HG02798 (cell line): Measurements from ENCODE around the gene SAFB.

ENCODE experiments used
- ATAC-seq: cut with Tn5 transposase; IDR thresholded peaks from one replicate; pipeline ENCODE4 v1.9.1; 2021; ENCODE audit warnings: mild to moderate bottlenecking; ENCODE audit not compliant: unreplicated experiment, poor library complexity

SAFB gene

GRCh38 chr19:5663904-5664303, 41.0 kb downstream of the SAFB start:
- ATAC-seq = no peak

- no peak for ATAC-seq
Measured at GRCh38 chr19:5664515-5664914, 41.6 kb downstream of the SAFB start.

GRCh38 chr19:5665781-5666513, 43.1 kb downstream of the SAFB start:
- no peak for ATAC-seq

- ATAC-seq = no peak
Measured at GRCh38 chr19:5666921-5667610, 44.2 kb downstream of the SAFB start.

GRCh38 chr19:5667751-5668271, 44.9 kb downstream of the SAFB start:
- no peak for ATAC-seq

- ATAC-seq = no peak
Measured at GRCh38 chr19:5669212-5669611, 46.3 kb downstream of the SAFB start.

- no peak for ATAC-seq
Measured at GRCh38 chr19:5671600-5671999, 48.7 kb downstream of the SAFB start.

GRCh38 chr19:5672708-5673459, 50.0 kb downstream of the SAFB start:
- ATAC-seq = no peak

GRCh38 chr19:5673752-5674151, 50.9 kb downstream of the SAFB start:
- no peak for ATAC-seq

GRCh38 chr19:5674714-5675113, 51.8 kb downstream of the SAFB start:
- no peak for ATAC-seq

- no peak for ATAC-seq
Measured at GRCh38 chr19:5676105-5676771, 53.4 kb downstream of the SAFB start.

GRCh38 chr19:5676772-5677105, 53.9 kb downstream of the SAFB start:
- no peak for ATAC-seq

GRCh38 chr19:5677136-5677535, 54.3 kb downstream of the SAFB start:
- no peak for ATAC-seq

- ATAC-seq = no peak
Measured at GRCh38 chr19:5677580-5677979, 54.7 kb downstream of the SAFB start.

- no peak for ATAC-seq
Measured at GRCh38 chr19:5678071-5678718, 55.3 kb downstream of the SAFB start.

- no peak for ATAC-seq
Measured at GRCh38 chr19:5679289-5680083, 56.6 kb downstream of the SAFB start.

- no peak for ATAC-seq
Measured at GRCh38 chr19:5680084-5680436, 57.2 kb downstream of the SAFB start.

- peak; percentile 90 for ATAC-seq
Measured at GRCh38 chr19:5680437-5681368, 57.8 kb downstream of the SAFB start, which contains the start of the genes HSD11B1L and MICOS13. Gene HSD11B1L (plus strand): TSS chr19:5681027. CDS start chr19:5684833, 3,806 bp downstream. Gene MICOS13 (minus strand): TSS chr19:5680516. CDS start chr19:5680486, 30 bp downstream.
